ENCODE data around the gene FOXA2.

Gene FOXA2

DNA sequence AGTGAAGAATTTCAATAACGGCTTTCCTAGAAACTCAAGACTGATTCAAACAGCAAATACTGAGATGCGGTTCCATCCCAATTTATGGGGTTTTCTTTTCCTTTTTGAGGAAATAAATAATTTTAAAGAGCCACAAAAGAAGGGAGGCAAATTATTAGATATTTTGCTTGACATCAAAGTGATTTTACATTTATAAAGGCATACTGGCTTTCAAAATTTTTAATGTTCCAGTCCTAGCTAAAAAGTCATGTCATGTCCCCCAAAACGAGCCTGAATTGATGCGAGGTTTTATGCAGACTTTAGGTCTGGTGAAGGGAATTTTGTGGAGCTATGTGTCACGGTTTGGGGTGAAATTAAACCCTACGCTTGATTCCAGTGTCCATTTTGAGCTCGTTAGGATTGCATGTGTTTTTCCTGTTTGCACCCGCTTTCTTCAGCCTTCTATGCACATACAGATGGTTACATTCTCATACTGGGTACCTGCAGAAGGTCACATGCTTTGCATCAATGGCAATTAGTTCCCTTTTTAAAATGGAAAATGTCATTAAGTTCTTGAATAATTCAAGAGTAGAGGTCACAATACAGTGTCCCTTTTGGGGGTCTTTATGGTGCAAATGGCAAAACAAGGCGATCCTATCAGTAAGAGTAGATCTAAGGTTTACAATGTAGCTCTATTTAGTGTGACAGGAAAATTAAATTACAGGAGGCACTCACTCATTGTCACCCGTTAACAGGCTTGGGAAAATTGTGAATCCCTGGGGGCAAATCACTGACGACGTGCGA is 17.3 kb downstream of the FOXA2 start:
- no peaks in the 10 kb centered on the region for H3K79me2 ChIP-seq (ENCODE audit: control insufficient read depth, low read length)
- H3K9me3 ChIP-seq (ENCODE audit: control insufficient read depth, insufficient read depth, low read length) = no peaks in the 10 kb centered on the region
- H3K27me3 ChIP-seq (ENCODE audit: control insufficient read depth, low read length) = peaks cover 3% of the 10 kb centered on the region; the same call in 1 of the 2 replicates
- no peaks in the 10 kb centered on the region for H4K20me1 ChIP-seq (ENCODE audit: control insufficient read depth, insufficient read depth, low read depth, low read length)
- H3K9me2 ChIP-seq (replicated peaks; ENCODE audit: control insufficient read depth, low read length) = no peaks in the 10 kb centered on the region
- no peak overlapping the region for H3K4me3 ChIP-seq (ENCODE audit: low read length)
- no peak overlapping the region for H3K4me2 ChIP-seq (ENCODE audit: low read length)
- H3K36me3 ChIP-seq (ENCODE audit: control insufficient read depth, low read length) = no peaks in the 10 kb centered on the region
- H3K27ac ChIP-seq (ENCODE audit: low read depth, low read length) = no peak overlapping the region
- H3F3A ChIP-seq (ENCODE audit: control insufficient read depth, insufficient read depth) = no peaks in the 10 kb centered on the region
- no peak for TF ChIP-seq EZH2phosphoT487 (IDR thresholded peaks at IDR 0.05; ENCODE audit: borderline replicate concordance, low read length)
- no peak for TF ChIP-seq CTCF (IDR thresholded peaks at IDR 0.05; ENCODE audit: low read depth, low read length, poor library complexity, severe bottlenecking)
- H3K4me1 ChIP-seq (ENCODE audit: control insufficient read depth, low read length) = no peaks in the 10 kb centered on the region

DNA sequence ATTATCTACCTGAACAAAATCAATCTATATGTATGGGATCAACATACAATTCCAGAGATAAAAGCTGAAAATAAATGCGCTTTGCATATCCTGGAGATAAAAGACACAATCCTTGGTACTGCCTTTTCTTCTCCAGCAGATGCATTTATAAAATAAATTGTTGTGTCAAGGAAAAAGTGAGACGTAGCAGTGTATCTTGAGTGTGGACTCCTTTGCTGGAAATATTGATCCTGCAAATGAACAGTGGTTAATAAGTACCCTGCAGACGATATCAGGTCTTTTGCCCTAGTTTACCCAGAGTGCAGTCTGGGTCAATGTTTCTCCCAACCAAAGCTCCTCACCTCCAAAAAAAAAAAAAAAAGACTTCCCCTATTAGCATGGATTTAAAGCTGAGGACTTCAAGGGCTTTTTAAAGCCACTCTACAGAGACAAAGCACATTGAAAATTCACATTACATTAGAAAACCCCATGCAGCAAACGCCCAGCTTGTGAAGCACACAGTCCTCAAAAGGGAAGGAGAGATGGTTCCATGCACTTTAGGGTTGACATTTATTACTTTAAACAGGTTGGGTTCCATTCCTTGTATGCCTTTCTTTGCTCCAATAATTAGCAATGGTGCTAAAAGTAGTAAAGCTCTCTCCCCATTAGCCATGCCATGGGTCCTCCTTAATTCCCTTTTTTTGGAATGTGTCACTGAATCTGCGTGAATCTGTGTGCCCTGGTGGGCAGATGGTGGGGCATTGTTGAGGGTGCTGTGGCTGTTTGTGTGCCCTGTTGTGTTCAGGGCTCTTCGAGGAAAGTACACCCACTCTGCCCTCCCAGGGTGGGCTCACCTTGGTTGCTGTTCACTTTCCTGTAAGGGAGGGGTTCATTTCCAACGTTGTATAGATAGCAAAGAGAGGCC is 21.1 kb downstream of the FOXA2 start:
- H3K27me3 ChIP-seq (ENCODE audit: control insufficient read depth, low read length) = no peaks in the 10 kb centered on the region; the same call in 1 of the 2 replicates

GRCh38 chr20:22562620-22563019 is 21.8 kb downstream of the FOXA2 start:
- Histone ChIP-seq H3K36me3 (ENCODE audit: control insufficient read depth, low read length) (no peaks in the 10 kb centered on the region), H3K4me2 (ENCODE audit: low read length) (no peak overlapping the region), H3K4me1 (ENCODE audit: control insufficient read depth, low read length) (no peaks in the 10 kb centered on the region), H3F3A (ENCODE audit: control insufficient read depth, insufficient read depth) (no peaks in the 10 kb centered on the region), H3K9me2 (replicated peaks; ENCODE audit: control insufficient read depth, low read length) (no peaks in the 10 kb centered on the region), H3K27me3 (ENCODE audit: control insufficient read depth, low read length) (no peaks in the 10 kb centered on the region; the same call in 1 of the 2 replicates), H3K9me3 (ENCODE audit: control insufficient read depth, insufficient read depth, low read length) (no peaks in the 10 kb centered on the region), H3K27ac (ENCODE audit: low read depth, low read length) (no peak overlapping the region), H3K4me3 (ENCODE audit: low read length) (no peak overlapping the region), H4K20me1 (ENCODE audit: control insufficient read depth, insufficient read depth, low read depth, low read length) (no peaks in the 10 kb centered on the region), H3K79me2 (ENCODE audit: control insufficient read depth, low read length) (no peaks in the 10 kb centered on the region)
- TF ChIP-seq EZH2phosphoT487 (IDR thresholded peaks at IDR 0.05; ENCODE audit: borderline replicate concordance, low read length) (no peak), CTCF (IDR thresholded peaks at IDR 0.05; ENCODE audit: low read depth, low read length, poor library complexity, severe bottlenecking) (no peak)

More for the DNA sequence above, 21.1 kb downstream of the FOXA2 start:
- Histone ChIP-seq H3K27ac (ENCODE audit: low read depth, low read length) (no peak overlapping the region), H3K9me3 (ENCODE audit: control insufficient read depth, insufficient read depth, low read length) (no peaks in the 10 kb centered on the region), H3K4me1 (ENCODE audit: control insufficient read depth, low read length) (no peaks in the 10 kb centered on the region), H3K79me2 (ENCODE audit: control insufficient read depth, low read length) (no peaks in the 10 kb centered on the region), H4K20me1 (ENCODE audit: control insufficient read depth, insufficient read depth, low read depth, low read length) (no peaks in the 10 kb centered on the region), H3K4me3 (ENCODE audit: low read length) (no peak overlapping the region), H3F3A (ENCODE audit: control insufficient read depth, insufficient read depth) (no peaks in the 10 kb centered on the region), H3K9me2 (replicated peaks; ENCODE audit: control insufficient read depth, low read length) (no peaks in the 10 kb centered on the region), H3K4me2 (ENCODE audit: low read length) (no peak overlapping the region), H3K36me3 (ENCODE audit: control insufficient read depth, low read length) (no peaks in the 10 kb centered on the region)
- TF ChIP-seq CTCF (IDR thresholded peaks at IDR 0.05; ENCODE audit: low read depth, low read length, poor library complexity, severe bottlenecking) (no peak), EZH2phosphoT487 (IDR thresholded peaks at IDR 0.05; ENCODE audit: borderline replicate concordance, low read length) (no peak)

Measured in DOHH2 (cell line).